RCC 7860 (cell line): ENCODE data around the gene DUSP28.
"Not testable (repeated sequence)": the region's sequence is repeated elsewhere in the genome, so short reads cannot be mapped to it uniquely, and the experiment has no call there.

Experiments
- DNase-seq: peaks from one replicate; pipeline ENCODE4 v3.0.0-alpha.2; 2015; ENCODE audit warnings: low spot score
- FAIRE-seq: peaks from 2 replicates; lab custom pipeline; 2012; peaks lifted over from hg19 to GRCh38; lab: Jason Lieb, UNC

The DUSP28 gene

DNA sequence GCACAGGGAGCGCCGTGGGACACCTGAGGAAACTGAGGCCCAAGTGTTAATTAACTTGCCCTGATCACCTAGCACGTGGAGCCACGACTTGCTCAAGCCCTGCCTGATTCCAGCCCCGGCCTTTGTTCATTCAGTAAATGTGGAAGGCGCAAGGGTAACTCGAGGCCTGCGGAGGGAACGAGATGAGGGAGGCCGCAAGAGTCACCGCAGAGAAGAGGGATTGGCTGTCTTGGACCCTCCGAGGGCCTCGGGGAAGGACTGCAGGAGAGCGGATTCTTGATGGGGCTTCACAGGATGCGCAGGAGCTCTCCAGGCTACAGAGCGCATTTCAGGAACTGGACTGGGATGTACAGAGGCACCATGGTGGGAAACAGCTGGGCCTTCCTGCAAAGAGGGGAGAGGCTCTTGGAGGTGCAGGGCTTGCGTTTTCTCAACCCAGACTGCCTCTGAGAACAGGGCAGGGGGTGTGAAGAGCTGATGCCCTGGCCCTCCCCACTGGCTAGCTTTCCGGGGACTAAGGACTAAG is 1.9 kb upstream of the DUSP28 start:
- FAIRE-seq (no peak), DNase-seq (no peak)

DNA sequence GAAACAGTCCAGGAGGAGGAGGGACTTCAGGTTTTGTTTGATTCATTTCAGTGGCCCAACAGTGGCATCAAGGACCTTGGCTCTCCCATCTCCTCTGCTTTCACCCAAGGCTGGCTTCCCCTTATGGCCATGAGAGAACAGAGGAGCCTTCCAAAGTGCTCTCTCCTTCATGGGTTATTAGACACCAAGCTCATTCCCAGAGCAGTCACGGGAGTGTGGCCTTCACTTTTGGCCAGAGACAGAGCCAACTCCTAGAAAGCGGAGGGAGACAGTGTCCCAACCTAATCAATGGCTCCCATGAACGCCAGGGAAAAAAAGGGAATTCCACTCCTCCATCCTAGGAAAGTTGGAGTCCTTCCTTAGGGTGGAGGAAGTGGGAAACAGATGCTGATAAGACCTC is 871 bp upstream of the DUSP28 start:
- FAIRE-seq (no peak), DNase-seq (no peak)

DNA sequence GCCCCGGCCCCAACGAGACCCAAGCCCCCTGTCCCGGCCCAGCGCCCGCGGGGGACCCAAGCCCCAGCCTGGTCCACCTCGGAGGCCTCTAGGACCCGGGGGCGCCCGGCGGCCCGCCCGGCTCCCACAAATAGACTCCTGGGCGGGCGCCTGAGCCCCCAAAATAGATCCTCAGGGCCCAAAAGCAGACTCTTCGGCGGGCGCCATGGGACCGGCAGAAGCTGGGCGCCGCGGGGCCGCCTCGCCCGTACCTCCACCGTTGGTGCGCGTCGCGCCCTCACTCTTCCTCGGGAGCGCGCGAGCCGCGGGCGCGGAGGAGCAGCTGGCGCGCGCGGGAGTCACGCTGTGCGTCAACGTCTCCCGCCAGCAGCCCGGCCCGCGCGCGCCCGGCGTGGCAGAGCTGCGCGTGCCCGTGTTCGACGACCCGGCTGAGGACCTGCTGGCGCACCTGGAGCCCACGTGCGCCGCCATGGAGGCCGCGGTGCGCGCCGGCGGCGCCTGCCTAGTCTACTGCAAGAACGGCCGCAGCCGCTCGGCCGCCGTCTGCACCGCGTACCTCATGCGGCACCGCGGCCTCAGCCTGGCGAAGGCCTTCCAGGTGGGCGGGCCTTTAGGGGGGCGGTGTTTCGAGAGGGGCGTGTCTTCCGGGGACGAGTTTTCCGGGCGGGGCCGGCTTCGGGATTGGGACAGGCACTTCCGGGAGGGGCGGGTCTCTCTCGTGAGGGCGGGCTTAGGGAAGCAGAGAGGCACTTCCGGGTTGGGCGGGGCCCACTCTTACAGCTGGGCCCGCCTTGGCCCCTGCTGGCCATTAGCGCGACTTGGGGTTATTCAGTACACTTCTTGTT is 545 bp downstream of the DUSP28 start:
- FAIRE-seq (peak; percentile 62), DNase-seq (peak; percentile 91)

DNA sequence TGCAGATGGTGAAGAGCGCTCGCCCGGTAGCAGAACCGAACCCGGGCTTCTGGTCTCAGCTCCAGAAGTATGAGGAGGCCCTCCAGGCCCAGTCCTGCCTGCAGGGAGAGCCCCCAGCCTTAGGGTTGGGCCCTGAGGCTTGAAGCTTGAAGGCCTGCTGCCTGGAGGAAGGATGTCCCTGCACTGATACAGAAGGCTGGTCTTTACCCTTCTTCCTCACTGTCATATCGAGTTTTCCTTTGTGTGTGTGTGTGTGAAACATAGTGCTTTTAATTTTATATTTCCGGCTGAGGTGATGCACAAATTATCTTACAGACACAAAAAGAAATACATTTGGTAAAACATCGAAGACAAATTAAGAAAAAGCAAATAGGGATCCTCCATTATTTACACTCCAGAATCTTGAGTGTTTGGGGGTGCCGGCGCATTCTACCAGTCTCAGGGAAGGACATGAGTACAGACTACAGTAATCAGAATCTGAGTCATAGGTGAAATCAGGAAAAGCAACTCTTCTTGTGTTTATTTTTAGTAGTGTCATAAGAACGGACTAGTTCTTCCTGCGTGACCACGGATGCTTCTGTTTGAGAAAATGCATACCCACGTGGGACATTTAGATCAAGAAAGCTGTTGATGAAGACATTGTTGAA is 1.3 kb downstream of the DUSP28 start:
- no peak for FAIRE-seq

DNA sequence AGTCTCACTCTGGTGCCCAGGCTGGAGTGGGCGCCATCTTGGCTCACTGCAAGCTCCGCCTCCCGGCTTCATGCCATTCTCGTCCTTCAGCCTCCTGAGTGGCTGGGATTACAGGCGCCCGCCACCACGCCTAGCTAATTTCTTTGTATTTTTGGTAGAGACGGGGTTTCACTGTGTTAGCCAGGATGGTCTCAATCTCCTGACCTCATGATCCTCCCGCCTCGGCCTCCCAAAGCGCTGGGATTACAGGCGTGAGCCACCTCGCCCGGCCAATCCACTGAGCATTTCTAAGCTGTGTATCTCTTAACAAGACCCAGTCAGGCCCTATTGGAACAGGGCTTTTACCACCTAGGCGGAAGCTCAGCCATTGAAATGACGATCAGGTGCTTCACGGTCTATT is 3.1 kb downstream of the DUSP28 start:
- not testable (repeated sequence) for DNase-seq, FAIRE-seq

More for the DNA sequence above, 1.3 kb downstream of the DUSP28 start:
- DNase-seq, result peak; percentile 71

DNA sequence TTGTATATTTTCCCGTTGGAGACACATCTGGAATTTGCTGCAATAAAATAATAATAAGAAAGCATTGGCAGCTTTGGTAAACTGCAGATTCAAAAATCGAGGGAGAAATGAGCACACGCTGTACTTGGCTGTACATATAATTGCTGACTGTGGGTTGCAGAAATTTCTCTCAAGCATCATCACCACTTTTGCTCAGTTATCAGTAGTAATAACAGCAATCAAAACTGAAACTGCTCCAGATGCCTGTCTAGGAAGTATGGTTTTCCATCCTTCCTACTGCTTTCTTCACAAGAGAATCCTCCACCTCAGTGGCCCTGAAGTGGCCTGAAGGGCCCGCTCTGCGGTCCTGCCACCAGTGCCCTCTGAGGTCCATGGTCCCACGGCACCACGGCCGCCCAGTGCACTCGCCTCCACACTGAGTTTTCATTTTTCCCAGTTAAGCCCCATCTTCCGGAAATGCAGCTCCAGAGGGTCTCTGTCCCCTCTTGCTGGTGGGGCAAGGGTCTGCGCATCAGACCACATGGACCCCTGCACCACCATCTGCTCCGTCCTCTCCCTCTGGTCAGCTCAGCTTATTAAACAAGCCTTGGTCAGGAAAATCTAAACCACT is 3.9 kb downstream of the DUSP28 start:
- FAIRE-seq (no peak), DNase-seq (no peak)

DNA sequence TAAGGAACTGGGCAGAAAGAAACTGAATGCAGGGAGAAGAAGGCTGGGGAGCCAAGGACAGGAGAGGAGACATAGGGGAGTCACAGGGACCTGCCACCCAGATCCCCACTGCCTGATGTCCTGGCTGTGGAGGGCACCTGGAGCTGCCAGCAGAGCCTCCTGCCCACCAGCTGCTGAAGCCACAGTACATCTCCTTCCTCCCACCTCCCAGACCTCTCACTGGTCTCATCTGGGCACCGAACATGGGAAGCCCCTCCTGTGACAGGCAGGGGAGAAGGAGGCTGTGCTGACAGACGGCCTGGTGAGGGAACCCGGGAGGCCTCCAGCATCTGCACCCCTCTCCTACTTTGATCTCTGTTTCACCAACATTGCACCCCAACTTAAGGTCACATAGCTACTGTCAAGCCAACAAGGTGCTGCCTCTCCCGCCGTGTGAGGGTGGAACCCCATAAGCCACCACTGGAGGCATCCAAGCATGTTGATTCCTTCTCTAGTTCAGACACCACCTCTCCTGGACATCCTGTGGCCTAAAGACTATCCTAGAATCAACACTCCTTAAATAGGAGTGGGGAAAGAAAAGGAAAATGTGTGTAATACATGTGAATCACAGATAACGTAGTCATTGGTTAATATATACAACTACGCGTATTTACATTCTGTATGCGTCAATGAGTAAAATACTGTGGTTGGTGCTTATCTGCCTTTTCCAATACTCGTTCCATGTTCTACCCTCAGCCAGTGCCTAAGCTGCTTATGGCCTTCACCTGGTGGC is 4.6 kb downstream of the DUSP28 start:
- DNase-seq, result peak; percentile 74
- no peak for FAIRE-seq

DNA sequence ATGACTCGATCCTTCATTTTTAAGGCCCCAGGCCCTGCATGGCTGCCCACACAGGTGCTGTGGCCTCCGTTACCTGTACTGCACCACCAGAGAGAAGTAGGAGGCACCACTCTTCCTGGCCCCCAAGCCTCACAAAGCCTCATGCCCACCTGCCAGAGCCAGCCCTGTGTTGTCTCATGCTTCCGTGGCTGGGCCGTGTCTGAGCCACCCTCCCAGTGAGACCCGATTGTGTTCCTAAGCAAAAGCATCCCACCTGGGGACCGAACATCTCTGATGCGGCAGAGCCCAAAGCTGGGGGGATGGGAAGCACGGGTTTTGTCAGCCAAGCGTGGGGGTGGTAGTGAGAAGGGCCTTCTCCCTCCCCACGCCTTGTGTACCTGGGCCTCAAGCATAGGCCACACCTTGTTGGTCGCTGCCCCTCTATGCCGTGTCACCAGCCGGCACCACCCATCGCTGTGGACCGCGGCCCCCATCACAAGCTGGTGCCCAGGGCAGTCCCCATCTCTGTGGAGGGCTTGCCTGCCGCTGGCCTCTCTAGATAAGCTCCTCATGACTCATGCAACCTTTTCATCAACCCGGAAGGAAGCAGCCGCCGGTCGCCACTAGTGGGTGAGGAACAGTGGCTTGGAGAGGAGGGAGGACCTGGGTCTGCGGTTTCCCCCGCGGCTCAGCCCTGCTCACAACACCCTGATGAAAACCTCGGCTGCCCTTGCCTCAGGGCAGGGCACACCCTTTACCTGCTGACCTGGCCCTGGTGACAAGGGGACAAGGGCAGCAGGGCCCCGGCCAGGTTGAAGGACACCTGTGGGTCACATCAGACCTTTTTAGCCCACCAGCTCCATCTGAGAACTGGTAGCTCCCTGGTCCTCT is 5.4 kb downstream of the DUSP28 start:
- DNase-seq (peak; percentile 97), FAIRE-seq (peak; percentile 81)

DNA sequence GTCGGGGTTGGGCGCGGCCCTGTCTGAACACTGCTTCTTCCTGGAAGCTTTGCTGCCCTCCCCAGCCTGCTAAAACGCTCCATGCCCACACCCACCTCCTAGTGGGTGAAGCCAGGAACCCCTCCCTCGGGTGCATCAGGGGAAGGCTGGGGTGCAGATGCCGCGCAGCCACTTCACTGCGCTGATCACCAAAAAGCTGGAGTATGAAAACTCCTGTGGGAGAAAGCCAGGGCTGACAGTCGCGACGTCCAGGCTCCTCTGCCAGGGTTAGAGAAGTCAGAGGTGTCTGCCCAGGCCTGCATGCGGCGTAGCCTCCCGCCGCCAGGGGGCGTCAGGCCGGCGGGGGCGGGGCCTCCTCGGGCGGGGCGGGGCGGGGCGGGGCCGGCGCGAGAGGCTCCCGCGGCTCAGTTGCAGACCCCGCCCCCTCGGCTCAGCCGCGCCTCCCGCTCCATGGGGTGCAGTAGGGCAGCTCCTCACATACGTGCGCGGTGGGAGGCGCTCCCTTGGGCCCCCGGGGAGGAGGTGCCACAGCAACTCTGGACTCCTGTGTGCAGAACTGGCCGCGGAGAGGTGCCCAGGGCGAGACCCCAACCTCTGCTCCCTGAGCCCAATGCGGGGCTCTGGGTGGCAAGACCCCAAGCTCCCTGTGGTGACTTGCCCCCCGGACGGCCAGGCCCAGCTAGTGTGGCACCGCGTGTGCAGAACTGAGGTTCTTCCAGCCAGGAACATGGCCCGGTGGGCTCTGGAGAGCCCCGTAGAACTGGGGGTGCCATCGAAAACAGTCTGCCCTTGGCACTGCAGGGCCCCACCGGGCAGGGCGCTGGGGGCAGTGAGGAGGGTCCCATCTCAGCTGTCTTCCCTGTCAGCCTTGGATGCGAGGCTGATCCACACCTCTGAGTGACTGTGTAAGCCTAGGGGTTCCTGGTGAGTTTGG is 6.3 kb downstream of the DUSP28 start:
- DNase-seq (peak; percentile 83), FAIRE-seq (no peak)

DNA sequence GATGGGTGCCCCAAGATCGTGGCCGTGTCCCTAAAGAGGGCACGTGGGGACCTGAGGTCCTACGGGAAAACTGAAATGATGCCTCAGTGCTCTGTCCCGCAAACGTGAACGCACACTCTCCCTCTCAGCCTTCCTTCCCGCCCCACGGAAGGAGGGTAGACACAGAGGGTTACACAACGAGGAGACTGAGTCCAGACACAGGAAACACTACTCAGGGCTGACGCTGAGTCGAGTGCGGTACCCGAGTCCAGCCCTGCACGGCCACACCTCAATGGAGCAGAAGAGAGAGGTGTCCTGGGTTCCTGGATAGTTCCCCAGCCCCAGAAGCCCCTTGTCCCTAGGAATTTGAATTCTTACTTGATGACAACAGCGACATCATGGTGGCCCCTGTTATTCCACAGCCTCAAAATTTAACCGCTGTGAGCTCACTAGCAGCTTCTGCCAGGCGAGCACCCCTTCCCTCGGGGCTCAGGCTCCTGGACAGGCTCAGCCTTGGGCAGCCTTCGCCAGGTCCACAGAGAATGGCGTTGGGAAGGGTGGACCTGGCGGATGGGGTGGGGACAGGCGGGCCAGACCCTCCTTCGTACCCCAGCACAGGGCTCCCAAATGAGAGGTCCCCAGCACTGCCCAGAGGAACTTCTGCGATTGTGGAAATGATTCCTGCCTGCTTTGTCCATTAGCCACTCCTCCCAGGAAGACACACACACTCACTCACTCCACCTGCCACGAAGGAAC is 7.1 kb downstream of the DUSP28 start:
- DNase-seq (peak; percentile 51), FAIRE-seq (no peak)

DNA sequence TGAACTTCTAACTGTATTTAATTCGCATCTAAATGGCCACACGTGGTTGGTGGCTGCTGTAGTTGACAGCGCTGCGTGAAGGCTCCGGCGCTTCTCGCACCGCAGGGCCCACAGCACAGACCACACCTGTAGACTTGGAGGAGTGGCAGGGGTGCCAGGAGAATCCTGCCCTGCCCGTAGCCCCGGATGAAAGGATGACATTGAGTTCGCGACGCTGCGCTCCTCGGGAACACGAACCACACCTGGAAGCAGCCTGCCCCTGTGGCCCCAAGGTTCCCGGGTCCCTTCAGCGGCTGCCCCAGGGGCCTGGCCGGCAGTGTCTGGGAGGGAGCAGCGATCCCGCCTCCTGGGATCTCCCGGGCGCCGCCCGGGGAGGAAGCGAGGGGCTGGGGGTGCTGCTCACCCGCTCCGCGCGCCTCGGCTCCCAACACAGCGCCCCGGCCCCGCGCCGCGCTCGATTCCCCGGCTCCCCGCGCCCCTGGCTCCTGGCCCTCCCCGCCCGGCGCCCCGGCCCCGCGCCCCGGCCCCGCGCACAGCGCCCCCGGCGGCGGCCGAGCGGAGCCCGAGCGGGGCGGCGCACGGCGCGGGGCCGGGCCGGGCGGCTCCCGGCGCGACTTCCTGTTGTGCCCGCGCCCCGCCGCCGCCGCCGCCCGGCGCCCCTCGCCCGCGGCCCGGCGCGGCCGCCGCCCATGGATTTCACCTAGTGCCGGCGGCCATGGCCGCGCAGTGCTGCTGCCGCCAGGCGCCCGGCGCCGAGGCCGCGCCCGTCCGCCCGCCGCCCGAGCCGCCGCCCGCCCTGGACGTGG is 7.9 kb downstream of the DUSP28 start, which contains the start of gene RNPEPL1:
Gene RNPEPL1, plus strand, starts transcription at position 613 of the 806 bp plus-strand sequence. Its CDS starts 103 bp downstream, at position 716.
- no peak for FAIRE-seq

DNA sequence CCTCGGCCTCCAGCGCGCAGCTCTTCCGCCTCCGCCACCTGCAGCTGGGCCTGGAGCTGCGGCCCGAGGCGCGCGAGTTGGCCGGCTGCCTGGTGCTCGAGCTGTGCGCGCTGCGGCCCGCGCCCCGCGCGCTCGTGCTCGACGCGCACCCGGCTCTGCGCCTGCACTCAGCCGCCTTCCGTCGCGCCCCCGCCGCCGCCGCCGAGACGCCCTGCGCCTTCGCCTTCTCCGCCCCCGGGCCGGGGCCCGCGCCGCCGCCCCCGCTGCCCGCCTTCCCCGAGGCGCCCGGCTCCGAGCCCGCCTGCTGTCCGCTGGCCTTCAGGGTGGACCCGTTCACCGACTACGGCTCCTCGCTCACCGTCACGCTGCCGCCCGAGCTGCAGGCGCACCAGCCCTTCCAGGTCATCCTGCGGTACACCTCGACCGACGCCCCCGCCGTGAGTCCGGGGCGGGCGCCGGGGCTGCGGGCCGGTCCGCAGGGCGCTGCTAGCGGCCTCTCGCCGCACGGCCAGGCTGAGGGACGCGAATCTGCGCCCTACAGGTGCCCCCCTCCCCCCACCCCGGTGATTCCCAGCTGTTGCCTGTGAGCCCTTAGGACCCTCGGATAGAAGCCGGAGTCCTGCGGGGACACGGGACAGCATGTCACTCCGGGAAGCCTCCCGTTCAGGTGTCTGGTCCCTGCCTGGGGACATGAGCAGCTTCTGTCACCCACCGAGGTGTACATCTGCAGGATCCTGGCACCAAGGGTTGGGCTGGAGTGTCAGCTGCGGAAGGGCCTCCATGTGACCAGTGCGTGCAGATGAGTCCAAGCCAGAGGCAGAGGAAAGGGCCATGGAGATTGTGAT is 8.7 kb downstream of the DUSP28 start:
- peak; percentile 41 for DNase-seq
- no peak for FAIRE-seq

More for the DNA sequence above, 7.9 kb downstream of the DUSP28 start, which contains the start of gene RNPEPL1:
- DNase-seq, result no peak

DNA sequence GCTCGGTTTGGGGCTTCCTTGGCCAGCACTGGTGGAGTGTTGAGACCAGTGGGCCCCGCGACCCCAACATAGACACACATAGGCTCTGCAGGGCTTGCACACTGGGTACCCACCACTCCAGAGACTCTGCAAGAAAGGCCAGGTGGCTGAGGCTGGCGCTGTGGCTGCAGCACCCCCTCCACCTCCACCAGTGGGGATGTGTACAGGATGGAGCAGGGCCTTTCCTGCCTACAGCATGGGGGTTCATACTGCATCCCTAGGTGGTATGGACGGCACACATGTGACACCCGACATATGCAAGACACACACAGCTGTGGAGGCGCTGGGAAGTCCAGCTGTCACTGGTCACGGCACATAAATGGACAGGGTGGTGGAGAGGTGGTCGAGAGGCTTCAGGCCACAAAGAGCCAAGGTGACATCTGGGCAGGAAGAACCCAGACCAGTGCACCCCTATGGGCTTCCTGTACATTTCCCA is 9.4 kb downstream of the DUSP28 start:
- DNase-seq (no peak), FAIRE-seq (no peak)

DNA sequence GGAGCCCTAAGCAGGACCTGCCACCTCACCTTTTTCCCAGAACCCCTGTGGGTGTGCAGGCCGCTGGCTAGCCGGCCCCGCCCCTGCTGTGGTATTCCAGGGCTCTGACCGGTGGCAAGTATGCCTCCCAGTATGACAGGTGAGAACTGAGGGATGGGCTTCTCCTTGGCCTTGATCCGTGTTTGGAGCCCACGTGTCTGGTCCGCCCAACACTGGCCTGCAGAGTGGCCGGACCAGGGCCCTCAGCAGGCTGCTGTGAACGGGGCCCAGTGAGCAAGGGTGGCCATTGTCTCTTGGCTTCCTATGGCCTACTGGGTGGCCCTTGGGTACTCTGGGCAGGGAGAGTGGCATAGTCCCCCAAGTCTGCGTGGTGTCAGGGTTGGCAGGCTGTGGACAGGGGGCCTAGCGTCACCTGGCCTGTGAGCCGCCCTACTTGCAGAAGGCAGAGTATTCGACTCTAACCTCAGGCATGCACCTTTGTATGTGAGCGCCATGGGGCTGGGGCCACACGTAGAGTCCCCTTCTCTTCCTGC is 9.9 kb downstream of the DUSP28 start:
- DNase-seq, result no peak
- no peak for FAIRE-seq

DNA sequence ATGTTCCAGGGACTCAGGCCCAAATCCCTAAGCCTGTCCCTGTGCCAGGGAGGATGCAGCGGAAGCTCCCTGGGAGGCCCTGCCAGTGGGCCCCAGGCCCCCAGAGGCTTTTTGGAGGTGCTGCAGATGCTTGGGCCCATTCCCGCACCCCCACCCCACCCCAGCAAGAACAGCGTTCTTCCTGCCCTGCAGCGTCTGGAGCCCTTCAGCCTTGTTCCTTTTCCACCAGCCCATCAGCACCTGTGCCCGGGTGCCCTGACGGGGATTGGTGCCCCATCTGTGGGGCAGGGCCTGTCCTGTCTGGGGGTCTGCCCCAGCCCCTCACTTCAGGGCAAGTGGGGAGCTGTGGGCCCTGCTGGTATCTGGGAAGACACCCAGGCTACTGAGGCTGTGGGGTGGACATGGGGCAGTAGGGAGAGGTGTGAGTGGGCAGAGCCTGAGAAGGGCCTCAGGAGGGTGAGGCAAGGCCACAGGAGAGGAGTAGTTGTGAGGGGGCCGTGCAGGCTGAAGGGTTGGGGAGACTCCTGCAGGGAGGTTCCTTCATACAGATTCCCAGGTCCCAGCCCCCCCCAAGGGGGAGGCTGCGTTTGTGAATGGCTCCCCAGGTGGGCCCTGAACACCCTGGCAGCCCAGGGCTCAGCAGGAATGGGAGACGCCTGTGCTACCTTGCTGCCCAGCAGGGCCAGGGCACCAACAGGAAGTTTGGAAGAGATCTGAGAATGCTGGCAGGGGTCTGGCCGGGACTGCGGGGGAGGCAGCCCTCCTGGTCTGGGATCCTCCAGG is 10.6 kb downstream of the DUSP28 start:
- DNase-seq (no peak), FAIRE-seq (no peak)
